Measurements from ENCODE around the gene DHRS9. TPM values are rescaled to one million over a fixed set of nuclear protein-coding genes. Genes with fewer than 3 reads are reported as not detected.

Gene DHRS9
- total and polyA plus RNA-seq, 9 of the 15 experiments (the other 6 are each of a cell fraction or from before 2014, with no cell fraction given): 0.27 to 1.7 (median 0.69) TPM

DNA sequence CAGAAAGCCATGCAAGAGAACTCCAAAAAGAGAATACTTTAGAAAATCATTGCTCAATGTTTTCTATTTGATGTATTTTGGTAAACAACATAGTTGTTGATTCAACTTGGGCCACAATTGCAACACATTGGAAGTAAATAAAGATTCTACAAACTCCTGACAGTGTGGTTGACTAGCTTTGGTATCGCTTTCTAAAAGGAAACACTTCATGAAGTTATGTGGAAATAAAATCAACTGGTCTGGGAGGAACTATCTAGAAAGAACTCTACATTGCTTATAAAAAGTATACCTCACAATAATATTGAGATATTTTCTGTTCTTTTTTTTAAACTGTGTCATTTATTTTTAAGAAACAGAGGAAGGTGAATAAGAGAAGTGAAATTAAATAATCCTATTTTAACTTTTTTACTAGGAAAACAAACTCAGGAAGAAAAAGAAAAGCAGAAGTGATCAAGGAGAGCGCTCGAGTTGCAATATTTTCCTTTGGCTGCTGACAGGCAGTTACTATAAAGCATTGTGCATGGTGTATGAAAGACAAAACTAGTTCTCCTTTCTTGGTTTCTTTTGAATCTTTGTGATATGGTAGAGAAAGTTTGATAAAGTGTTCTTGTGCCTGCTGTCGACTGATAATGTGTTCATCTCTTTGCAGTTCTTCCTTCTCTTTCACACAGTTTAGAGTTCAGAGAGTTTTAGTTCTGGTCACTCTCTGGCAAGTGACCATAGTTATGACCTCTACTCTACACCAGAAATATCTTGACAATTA, 3.0 kb downstream of the DHRS9 start (continued):
- no peak; the same call in none of the 2 replicates for TF ChIP-seq EP400 (IDR thresholded peaks at IDR 0.05)
- no peak for TF ChIP-seq RBM17 (IDR thresholded peaks at IDR 0.05; ENCODE audit: borderline replicate concordance, low read depth, low read length)
- TF ChIP-seq, protein P1, sequence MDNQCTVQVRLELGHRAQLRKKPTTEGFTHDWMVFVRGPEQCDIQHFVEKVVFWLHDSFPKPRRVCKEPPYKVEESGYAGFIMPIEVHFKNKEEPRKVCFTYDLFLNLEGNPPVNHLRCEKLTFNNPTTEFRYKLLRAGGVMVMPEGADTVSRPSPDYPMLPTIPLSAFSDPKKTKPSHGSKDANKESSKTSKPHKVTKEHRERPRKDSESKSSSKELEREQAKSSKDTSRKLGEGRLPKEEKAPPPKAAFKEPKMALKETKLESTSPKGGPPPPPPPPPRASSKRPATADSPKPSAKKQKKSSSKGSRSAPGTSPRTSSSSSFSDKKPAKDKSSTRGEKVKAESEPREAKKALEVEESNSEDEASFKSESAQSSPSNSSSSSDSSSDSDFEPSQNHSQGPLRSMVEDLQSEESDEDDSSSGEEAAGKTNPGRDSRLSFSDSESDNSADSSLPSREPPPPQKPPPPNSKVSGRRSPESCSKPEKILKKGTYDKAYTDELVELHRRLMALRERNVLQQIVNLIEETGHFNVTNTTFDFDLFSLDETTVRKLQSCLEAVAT (IDR thresholded peaks at IDR 0.05): peak in 1 of 2 experiments; percentile 42; a peak in 1 of 4 replicates
- peak; percentile 51 for TF ChIP-seq HDAC3 (IDR thresholded peaks at IDR 0.05; ENCODE audit: borderline replicate concordance, partially characterized antibody)
- TF ChIP-seq, protein P2, sequence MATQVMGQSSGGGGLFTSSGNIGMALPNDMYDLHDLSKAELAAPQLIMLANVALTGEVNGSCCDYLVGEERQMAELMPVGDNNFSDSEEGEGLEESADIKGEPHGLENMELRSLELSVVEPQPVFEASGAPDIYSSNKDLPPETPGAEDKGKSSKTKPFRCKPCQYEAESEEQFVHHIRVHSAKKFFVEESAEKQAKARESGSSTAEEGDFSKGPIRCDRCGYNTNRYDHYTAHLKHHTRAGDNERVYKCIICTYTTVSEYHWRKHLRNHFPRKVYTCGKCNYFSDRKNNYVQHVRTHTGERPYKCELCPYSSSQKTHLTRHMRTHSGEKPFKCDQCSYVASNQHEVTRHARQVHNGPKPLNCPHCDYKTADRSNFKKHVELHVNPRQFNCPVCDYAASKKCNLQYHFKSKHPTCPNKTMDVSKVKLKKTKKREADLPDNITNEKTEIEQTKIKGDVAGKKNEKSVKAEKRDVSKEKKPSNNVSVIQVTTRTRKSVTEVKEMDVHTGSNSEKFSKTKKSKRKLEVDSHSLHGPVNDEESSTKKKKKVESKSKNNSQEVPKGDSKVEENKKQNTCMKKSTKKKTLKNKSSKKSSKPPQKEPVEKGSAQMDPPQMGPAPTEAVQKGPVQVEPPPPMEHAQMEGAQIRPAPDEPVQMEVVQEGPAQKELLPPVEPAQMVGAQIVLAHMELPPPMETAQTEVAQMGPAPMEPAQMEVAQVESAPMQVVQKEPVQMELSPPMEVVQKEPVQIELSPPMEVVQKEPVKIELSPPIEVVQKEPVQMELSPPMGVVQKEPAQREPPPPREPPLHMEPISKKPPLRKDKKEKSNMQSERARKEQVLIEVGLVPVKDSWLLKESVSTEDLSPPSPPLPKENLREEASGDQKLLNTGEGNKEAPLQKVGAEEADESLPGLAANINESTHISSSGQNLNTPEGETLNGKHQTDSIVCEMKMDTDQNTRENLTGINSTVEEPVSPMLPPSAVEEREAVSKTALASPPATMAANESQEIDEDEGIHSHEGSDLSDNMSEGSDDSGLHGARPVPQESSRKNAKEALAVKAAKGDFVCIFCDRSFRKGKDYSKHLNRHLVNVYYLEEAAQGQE (IDR thresholded peaks at IDR 0.05; ENCODE audit: borderline replicate concordance): peak; percentile 26; the same call in 1 of the 2 replicates
- TF ChIP-seq, protein P2 (CRISPR knock-in tag; IDR thresholded peaks at IDR 0.05; ENCODE audit: low read depth): no peak
- TF ChIP-seq KLF16 (IDR thresholded peaks at IDR 0.05): peak; percentile 72; the same call in 1 of the 2 replicates
- TF ChIP-seq, protein P3, sequence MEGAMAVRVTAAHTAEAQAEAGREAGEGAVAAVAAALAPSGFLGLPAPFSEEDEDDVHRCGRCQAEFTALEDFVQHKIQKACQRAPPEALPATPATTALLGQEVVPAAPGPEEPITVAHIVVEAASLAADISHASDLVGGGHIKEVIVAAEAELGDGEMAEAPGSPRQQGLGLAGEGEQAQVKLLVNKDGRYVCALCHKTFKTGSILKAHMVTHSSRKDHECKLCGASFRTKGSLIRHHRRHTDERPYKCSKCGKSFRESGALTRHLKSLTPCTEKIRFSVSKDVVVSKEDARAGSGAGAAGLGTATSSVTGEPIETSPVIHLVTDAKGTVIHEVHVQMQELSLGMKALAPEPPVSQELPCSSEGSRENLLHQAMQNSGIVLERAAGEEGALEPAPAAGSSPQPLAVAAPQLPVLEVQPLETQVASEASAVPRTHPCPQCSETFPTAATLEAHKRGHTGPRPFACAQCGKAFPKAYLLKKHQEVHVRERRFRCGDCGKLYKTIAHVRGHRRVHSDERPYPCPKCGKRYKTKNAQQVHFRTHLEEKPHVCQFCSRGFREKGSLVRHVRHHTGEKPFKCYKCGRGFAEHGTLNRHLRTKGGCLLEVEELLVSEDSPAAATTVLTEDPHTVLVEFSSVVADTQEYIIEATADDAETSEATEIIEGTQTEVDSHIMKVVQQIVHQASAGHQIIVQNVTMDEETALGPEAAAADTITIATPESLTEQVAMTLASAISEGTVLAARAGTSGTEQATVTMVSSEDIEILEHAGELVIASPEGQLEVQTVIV (CRISPR knock-in tag; IDR thresholded peaks at IDR 0.05; ENCODE audit: borderline replicate concordance): no peak
- TF ChIP-seq, protein P4, sequence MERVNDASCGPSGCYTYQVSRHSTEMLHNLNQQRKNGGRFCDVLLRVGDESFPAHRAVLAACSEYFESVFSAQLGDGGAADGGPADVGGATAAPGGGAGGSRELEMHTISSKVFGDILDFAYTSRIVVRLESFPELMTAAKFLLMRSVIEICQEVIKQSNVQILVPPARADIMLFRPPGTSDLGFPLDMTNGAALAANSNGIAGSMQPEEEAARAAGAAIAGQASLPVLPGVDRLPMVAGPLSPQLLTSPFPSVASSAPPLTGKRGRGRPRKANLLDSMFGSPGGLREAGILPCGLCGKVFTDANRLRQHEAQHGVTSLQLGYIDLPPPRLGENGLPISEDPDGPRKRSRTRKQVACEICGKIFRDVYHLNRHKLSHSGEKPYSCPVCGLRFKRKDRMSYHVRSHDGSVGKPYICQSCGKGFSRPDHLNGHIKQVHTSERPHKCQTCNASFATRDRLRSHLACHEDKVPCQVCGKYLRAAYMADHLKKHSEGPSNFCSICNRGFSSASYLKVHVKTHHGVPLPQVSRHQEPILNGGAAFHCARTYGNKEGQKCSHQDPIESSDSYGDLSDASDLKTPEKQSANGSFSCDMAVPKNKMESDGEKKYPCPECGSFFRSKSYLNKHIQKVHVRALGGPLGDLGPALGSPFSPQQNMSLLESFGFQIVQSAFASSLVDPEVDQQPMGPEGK (CRISPR knock-in tag; IDR thresholded peaks at IDR 0.05; ENCODE audit: borderline replicate concordance): no peak
- no peak for TF ChIP-seq ARID2 (IDR thresholded peaks at IDR 0.05)
- no peak for TF ChIP-seq PCBP2 (IDR thresholded peaks at IDR 0.05; ENCODE audit: low read depth, low read length, poor library complexity, severe bottlenecking)
- TF ChIP-seq LEF1 (IDR thresholded peaks at IDR 0.05): peak; percentile 75
- no peak for TF ChIP-seq ZC3H11A (IDR thresholded peaks at IDR 0.05; ENCODE audit: low read depth, low read length)
